ENCODE measurements around the gene AOC1.
"Not testable (repeated sequence)": the region's sequence is repeated elsewhere in the genome, so short reads cannot be mapped to it uniquely, and the experiment has no call there.

AOC1 gene, protein sequence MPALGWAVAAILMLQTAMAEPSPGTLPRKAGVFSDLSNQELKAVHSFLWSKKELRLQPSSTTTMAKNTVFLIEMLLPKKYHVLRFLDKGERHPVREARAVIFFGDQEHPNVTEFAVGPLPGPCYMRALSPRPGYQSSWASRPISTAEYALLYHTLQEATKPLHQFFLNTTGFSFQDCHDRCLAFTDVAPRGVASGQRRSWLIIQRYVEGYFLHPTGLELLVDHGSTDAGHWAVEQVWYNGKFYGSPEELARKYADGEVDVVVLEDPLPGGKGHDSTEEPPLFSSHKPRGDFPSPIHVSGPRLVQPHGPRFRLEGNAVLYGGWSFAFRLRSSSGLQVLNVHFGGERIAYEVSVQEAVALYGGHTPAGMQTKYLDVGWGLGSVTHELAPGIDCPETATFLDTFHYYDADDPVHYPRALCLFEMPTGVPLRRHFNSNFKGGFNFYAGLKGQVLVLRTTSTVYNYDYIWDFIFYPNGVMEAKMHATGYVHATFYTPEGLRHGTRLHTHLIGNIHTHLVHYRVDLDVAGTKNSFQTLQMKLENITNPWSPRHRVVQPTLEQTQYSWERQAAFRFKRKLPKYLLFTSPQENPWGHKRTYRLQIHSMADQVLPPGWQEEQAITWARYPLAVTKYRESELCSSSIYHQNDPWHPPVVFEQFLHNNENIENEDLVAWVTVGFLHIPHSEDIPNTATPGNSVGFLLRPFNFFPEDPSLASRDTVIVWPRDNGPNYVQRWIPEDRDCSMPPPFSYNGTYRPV

DNA sequence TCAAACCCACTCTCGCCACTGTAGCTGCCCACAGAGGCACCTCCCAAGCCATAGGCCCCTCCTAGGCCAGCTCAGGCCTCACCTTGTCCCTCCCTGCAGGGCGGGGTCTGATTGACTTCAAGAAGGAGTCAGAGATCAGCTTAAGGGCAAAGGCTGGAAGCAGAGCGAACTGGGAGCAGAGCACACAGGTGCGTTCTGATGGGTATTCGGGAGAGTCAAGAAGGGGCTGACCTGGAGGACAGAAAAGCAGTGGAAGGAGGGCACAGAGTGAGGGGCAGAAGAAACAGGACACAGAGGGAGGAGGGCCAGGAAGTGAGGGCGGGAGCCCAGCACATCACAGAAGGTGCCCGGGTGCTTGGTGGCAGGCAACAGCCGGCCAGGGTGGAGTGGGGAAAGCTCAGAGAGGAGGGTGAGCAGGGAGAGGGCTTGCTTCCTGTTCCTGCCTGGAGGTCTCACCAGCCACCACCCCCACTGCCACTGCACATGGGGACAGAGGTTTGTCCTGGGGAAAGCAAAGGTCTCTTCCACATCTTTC lies at the start of gene AOC1:
Gene AOC1 (plus strand): TSS at position 147 of the 535 bp plus-strand sequence. CDS start 3,954 bp downstream, outside the sequence.
- DNase-seq = no peak

DNA sequence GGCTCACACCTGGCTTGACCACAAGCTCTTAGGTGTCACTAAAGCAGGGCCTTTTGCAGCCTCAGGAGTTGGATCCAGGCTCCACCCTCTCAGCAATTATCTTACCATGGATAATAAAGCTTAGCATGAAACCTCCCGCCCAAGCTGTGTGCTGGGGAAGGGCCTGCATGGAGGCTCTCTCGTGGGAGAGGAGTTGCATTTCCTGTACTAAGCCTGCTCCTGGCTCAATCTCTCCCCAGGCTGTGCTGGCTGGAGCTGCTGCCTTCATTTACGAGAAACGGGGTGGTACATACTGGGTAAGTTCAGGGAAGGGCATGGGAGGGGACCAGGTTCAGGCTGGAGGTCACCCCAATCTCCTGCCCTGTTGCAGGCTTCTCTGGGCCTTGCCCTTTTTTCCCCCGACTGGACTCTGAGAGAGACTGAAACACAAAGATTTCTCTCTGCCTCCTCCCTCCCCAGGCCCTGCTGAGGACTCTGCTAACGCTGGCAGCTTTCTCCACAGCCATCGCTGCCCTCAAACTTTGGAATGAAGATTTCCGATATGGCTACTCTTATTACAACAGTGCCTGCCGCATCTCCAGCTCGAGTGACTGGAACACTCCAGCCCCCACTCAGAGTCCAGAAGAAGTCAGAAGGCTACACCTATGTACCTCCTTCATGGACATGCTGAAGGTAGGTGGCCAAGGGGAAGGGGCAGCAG lies 49.0 kb upstream of the AOC1 start:
- DNase-seq = peak; percentile 37

DNA sequence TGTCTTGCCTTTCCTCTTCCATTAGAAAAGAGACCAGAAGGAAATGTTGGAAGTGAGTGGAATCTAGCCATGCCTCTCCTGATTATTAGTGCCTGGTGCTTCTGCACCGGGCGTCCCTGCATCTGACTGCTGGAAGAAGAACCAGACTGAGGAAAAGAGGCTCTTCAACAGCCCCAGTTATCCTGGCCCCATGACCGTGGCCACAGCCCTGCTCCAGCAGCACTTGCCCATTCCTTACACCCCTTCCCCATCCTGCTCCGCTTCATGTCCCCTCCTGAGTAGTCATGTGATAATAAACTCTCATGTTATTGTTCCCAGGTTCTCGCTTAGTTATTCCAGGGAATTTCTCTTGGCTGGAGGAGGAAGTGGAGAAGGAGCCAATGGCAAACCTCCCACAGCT lies 47.5 kb upstream of the AOC1 start:
- no peak for DNase-seq

DNA sequence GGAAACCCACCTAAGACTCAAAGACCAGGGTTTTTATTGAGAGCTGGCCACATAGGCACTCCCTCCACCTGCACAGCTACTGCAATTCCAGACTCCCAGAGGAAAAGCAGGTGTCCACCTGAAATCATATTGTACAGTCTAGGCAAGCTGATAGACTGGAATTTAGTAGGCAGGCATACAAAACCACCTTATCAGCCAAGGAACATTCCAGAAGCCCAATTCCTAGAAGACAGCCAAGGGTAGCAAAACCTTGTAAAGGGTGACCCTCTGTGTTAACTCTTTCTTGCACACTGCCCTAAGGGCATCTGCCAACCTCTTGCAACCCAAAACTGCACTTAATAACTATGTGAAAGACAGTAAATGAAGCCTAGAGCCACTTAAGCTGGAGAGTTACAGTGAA lies 46.5 kb upstream of the AOC1 start:
- no peak for DNase-seq

DNA sequence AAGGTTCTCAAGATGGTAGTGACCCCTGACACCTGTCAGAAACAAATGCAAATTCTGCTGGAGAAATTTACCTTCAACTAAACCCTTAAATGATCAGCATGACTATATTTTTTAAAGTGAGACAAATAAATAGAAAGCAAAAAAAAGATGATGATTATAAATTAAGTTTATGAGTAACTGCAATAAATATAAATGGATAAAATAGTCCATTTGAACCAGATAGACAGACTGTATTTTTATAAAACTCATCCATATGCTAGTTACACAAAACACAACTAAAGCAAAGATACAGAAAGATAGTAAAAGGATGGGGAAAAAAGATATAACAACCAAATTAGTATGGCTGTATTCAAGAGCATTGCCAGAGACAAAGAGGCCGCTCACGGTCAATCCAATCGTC lies 45.9 kb upstream of the AOC1 start:
- DNase-seq = no peak

DNA sequence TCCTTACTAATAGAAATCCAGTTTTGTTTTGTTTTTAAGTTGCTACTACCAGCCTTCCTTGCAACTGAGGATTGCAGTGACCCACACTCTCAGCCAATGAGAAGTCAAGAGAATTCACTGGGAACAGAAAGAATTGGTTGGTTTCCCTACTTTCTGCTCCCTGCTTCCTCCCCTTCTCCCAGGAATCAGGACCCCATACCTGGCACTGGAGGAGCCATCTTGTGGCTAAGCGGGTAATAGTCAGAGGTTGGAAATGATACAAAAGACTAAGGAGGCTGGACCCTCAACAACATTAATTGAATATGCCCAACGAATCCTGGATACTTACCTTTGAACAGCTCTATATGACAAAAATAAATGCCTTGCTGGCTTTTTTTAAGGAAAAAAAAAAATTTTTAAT lies 45.5 kb upstream of the AOC1 start:
- DNase-seq = no peak

DNA sequence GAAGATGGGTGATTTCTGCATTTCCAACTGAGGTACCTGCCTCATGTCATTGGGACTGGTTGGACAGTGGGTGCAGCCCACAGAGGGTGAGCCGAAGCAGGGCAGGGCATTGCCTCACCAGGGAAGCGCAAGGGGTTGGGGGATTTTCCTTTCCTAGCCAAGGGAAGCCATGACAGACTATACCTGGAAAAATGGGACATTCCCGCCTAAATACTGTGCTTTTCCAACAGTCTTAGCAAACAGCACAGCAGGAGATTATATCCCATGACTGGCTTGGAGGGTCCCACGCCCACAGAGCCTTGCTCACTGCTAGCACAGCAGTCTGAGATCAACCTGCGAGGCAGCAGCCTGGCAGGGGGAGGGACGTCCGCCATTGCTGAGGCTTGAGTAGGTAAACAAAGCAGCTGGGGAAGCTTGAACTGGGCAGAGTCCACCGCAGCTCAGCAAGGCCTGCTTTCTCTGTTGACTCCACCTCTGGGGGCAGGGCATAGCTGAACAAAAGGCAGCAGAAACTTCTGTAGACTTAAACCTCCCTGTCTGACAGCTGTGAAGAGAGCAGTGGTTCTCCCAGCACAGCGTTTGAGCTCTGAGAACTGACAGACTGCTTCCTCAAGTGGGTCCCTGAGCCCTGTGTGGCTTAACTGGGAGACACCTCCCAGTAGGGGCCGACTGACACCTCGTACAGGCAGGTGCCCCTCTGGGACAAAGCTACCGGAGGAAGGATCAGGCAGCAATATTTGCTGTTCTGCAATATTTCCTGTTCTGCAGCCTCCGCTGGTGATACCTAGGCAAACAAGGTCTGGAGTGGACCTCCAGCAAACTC lies 44.5 kb upstream of the AOC1 start:
- not testable (repeated sequence) for DNase-seq

DNA sequence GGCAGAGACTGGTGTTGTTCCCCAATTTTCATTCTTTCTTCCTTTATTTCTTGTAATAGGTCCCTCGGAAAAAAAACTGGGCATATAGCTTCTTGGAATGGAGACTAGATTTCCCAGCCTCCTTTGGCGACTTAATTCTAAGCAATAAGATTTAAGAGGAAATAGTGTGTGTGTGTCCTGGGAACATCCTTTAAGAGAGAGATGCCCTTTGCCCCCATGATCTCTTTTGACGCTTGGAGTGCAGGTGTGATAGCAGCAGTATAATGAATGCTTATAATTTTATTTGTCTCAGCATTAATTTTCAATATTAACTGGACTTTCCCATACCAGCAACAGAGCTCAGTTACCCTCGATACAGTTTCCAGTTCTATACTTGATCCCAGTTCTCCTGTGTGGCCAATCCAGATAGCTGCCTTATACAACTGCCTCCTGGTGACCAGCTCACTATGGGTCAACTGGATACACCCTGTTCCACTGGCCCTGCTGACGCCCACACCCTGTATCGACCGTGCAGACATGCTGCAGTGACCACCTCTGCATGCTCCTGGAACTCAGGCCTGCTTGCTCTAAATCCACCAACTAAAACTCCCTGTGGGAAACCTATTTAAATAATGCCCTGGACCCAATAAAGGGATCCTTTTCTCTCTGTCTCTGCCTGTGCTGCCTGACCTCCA lies 37.9 kb upstream of the AOC1 start:
- DNase-seq = no peak

DNA sequence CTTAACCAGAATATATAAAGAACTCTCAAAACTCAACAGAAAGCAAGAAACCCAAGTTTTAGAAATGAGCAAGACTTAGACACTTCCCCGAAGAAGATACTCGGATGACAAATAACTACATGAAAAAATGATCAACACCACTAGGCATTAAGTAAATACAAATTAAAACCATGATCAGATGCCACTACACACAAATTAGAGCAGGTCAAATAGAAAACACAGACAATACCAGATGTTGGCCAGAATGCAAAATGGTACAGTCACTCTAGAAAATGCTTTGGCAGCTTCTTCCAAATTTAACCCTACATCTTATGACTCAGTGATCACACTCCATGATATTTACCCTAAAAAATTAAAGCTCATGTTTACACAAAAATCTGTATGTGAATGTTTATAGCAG lies 33.3 kb upstream of the AOC1 start:
- no peak for DNase-seq

DNA sequence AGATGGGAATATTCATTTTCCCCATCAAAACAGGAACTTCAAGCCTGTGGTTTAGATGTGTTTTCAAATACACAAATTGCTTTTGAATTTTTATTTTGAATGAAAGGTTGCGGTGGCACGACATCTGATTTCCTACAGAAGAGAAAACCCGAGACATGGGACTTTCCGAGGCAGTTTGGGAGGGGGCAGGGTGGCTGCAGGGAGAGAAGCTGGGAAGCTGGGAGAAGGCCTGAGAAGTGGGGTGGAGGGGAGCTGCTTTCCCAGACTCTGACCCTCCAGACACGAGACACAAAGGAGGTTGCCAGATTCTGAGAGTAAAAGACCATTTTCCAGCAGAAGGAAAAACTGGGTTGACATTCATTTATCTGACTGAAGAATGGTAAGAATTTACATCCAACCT lies 32.2 kb upstream of the AOC1 start:
- no peak for DNase-seq

DNA sequence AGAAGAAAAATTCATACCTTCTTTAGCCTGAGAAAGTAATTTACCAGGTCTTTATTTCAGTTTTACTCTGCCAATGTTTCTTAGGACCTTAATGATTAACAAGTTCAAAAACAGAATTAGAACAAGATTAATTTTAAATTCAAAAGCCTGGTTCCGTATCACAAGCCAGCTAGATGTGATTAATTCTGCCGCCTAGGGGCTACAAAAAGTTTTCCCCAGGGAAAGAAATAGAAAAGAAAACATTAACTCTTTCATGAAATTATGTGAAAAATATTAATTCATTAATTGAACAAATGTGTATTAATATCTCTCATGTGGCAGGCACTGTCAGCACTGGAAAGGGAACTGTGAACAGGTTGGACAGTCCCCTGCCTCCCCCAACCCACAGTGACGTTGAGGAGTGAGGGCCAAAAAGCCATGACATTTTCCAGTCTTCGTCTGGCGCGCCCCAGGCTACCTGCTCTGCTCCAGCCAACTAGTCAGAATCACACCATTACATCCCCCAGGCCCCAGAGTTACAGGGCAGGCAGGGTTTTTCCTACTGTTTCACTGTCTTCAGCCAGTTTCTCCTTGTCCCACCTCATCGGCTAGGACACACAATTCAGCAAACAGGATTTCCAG lies 31.6 kb upstream of the AOC1 start:
- DNase-seq = no peak

DNA sequence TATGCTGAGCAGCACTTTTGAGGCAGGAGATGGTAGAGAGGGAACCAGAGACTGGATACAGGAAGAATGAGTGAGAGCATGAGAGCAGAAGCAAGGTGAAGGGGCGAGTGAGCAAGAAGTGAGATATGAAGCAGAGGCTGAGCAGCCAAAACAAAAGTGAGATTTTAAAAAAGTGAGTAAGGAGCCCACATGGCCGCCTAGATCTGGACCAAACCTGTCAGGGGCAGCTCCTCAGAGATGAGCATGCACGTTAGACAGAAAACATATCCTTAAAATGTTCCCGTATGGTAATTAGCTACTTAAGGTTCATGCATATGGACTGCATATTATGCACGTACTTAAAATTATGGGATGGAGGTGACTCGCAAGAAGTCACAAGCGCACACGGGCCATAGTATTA lies 29.3 kb upstream of the AOC1 start:
- DNase-seq = no peak

DNA sequence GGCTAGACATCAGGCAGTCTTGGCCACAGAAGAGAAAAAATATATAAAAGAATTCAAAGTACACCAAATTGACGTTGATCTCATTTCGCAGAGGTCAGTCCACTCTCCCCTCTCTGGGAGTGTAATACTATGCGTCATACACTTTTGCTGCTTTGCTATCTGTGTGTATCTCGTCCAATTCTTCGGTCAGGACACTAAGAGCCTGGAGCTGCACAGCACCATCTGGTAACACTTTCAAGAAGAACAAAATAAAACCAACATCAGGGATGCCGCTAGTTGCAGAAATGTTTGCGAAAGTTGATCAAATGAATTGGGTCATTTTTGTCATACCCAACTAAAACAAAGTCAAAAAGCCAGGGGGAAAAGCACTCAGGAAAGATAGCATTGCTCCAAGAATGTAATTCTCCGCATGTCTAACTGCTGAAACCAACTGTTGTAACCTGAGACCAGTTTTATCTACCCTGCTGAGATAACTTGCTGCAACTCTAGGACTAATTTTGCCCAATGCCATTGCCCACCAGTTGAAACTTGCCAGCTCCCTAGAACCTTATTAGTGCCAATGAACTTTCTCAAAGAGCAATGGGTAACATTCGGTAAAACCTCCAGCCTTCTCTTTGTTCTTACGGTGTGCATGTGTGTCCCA lies 28.7 kb upstream of the AOC1 start:
- DNase-seq = no peak

DNA sequence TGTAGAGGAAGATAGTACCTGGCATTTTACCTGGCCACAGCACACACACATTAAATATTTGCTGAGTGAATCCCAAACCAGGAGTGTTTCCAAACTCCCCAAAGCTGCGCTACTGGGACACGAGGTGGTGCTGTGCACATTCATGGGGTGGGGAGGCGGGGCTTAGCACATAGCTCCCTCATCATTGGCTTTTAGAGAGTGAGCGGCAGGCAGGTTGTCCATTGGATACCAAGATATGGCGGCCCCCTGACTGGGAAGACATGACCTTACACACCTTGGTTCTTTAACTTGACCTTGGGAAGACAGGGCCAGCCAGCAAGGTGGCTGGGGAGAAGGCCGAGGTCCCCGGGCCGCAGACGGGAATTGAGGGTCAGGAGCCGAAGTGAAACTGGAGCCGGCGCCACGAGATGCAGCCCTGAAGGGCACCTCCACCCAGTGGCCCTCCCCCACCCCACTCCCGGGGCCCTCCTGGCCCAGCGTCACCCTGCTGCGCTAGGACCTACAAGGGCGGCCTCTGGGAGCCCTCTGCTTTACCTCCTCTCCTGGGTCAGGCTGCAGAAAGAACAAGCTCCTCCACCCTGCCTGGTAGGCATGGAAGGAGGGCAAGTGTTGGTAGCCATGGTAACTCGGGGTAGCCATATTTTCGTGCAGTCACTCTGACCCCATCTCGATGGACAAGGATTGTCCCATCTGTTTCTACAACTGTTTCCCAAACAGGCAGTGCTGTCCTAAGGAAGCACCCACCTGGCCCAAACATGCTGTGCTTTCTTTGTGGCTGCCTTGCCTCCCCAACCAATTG lies 27.7 kb upstream of the AOC1 start:
- no peak for DNase-seq

DNA sequence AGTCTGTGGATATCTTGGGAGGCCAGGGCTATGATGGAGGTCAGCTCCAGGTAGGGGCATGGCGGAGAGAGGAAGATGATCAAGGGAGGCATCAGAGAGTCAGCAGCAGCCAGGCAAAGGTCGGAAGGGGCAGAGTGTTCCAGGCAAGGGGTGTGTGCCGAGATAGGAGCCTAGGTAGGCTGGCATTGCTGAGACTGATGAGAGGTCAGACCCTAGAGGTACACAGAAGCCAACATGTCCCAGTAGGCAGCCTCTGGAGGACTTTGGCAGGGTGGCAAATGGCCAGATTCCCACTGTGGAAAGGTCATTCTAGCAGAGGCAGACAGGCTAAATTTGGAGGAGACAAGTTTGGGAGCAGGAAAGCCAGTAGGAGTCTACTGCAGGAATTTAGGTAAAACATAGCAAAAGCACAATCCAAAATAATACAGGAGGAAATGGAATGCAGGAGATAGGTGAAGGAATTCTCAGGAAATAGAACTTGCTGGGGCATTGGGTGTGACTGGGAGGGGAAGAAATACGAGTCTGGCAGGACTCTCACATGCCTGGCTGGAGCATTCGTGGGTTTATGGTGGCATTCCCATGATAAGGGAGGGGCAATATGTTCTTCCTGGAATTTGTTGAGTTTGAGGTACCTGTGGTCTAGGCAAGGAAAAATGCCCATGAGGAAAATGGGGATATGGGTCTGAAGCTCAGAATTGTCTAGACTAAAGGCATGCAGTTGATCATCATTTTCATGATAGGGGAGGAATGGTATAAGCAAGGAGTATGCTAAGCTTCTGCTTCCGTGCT lies 26.1 kb upstream of the AOC1 start:
- DNase-seq = no peak

DNA sequence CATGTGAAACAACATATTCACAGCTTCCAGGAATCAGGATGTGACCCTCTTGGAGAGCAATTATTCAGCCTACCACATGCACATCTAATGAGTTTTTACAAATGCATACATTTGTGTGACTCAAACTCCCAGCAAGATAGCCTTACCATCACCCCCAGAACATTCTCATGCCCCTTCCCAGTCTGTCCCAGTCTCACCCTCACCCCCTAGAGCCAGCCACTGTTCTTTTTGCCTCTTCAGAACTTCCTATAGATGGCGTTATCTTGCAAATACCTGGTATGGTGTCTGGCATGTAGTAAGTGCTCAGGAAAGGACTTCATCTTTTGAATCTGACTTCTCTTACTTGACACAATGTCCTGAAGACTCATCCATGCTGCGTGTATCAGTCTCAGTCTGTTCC lies 23.9 kb upstream of the AOC1 start:
- DNase-seq = no peak

DNA sequence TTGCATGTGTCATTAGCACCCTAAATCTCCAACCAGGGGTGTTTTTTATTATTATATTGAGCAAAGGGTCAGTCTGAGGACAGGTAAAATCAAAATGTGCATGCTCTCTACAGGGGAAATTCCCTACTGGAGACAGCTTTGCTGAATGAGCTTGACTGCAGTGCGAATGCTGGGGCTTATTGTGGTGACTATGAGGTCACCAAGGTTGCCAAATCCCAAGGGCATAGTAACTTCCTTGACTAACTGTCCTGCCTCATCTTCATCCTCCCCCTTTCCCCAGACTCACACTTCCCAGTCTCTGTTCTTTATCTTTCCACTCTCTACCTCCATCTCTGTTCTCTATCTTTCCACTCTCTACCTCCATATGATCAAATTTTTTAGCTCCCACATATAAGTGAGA lies 22.9 kb upstream of the AOC1 start:
- DNase-seq = no peak

DNA sequence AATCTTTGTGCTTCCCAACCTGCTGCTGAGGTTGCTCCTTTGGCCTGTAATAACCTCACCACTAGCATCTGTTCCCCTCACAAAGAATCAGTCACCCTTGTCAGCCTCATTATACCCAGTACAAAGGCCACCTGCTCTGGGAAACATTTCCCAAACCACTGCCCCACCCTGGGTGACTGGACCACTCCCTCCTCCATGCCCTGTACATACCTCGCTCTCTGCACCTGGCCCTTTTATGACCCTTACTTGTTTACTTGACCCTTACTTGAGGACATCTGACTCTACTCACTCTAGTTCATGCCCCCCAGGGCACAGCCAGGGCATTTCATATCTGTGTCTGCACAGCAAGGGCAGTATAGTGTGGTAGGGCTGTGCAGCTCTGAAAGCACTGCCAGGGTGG lies 21.4 kb upstream of the AOC1 start:
- DNase-seq = peak; percentile 90

DNA sequence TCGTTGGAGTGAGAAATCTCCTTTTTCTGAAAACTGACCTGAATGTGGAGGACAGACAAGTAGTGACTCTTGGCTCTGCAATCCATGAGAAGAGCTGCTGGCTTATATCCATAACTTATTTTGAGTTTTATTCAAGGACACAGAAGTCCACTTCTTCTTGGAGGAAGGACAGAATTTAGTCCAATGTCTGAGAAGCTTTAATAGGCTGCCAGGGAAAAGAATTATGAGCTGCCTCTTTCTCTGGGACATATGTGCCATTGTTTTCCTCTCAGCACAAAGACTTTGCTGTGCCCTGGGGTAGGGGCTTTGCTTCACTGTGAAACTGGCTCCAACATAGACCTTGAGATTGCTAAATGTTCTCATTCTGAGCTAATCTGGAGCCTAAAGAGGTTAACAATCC lies 20.5 kb upstream of the AOC1 start:
- no peak for DNase-seq
